ENCODE data around the gene PC. TPM values are rescaled to one million over a fixed set of nuclear protein-coding genes. Genes with fewer than 3 reads are reported as not detected.

PC gene
- total RNA-seq, 5 donors from 2014 or later (not counting 1 experiment from before 2014, with no cell fraction given) = 6.2 to 10.0 (median 7.4) TPM

DNA sequence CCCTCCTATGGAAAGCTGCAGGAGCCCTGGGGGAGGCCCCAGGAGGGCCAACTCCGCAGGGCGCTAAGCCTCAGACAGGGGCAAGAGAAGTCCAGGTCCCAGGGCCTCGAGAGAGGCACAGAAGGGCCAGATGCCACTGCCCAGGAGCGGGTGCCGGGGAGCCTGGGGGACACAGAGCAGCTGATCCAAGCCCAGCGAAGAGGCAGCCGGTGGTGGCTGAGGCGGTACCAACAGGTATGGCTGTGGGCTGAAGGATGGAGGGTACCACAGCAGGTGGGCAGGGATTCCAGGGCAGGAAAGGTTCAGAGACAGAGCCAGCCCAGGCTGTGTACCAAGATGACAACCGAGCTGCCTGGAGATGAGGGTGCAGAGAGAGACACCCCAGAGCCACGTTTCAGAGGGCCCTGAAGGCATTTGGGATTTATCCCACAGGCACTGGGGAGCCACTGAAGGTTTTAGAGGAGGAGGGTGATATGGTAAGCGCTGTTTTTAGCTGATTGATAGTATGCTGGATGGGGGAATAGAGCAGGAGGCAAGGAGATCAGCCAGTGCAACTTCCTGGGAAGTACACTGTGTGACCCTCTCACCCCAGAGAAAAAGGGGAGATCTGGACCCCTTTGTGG is 17.3 kb upstream of the PC start:
- no peaks in the 10 kb centered on the region for H3K36me3 ChIP-seq (ENCODE audit: control insufficient read depth in 2 of 2, extremely low read depth in 1 of 2, insufficient read depth in 1 of 2, low read length in 1 of 2)
- no peak overlapping the region for H3K4me3 Mint-ChIP-seq
- H3K4me1 Mint-ChIP-seq = peaks cover 0 to 3% (median 2%) of the 10 kb centered on the region in 3 donors
- ChIA-PET CTCF (no interaction called here), POLR2A (no interaction called here)
- no peaks in the 10 kb centered on the region for H3K9me3 ChIP-seq
- peaks cover 0 to 10% (median 3%) of the 10 kb centered on the region in 3 donors for H3K9me3 Mint-ChIP-seq
- no peak overlapping the region for H3K27ac ChIP-seq (ENCODE audit: low read length)
- no peak overlapping the region for H3K27ac Mint-ChIP-seq
- peaks cover 3 to 12% of the 10 kb centered on the region in 2 donors for H3K27me3 Mint-ChIP-seq
- ATAC-seq (replicated peaks in 1 of 4) = peak in 1 of 4 experiments; percentile 15
- H3K4me3 ChIP-seq (ENCODE audit: control insufficient read depth in 1 of 2, extremely low read depth in 1 of 2, low read length in 1 of 2) = no peak overlapping the region
- H3K4me1 ChIP-seq (ENCODE audit: control insufficient read depth in 1 of 2, extremely low read depth in 1 of 2, insufficient read depth in 2 of 2, low read length in 2 of 2) = no peaks in the 10 kb centered on the region
- DNase-seq = no peak
- WGBS (ENCODE audit: insufficient coverage) = 68% methylated on average over 9 of the region's 11 CpGs
- H3K27me3 ChIP-seq (replicated peaks in 1 of 2; ENCODE audit: control insufficient read depth in 2 of 2, extremely low read depth in 1 of 2, insufficient read depth in 2 of 2, low read length in 1 of 2) = peaks cover 0 to 31% of the 10 kb centered on the region in 2 experiments
- H3K36me3 Mint-ChIP-seq = no peaks in the 10 kb centered on the region

DNA sequence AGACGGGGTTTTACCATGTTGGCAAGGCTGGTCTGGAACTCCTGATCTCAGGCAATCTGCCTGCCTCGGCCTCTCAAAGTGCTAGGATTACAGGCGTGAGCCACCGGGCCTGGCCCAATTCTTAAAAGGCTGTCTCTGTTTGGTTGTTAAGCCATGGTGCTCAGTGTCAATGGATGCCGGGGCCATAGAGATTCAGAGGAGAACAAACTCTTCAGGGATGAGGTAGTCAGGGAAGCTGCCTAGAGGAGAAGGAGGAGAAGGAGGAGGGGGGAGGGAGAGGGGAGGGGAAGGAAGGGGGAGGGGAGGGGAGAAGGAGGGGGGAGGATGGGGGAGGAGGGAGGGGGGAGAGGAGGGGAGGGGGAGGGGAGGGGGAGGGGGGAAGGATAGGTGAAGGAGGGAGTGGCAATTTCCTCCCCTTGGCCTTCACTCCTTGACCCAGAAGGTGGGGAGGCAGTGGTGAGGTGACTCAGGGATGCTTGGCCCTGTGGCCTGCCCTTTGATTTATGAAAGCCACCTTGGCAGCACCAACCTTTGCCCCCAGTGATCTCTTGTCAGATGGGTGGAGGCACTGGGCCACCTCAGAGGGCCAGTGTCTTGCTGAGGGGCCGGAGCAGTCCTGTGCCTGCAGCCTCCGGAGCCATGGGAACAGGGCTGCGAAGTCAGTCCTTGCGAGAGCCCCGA is 16.7 kb upstream of the PC start, which contains the start of gene C11orf86:
Gene C11orf86 (plus strand): TSS at position 581 of the 681 bp plus-strand sequence. CDS start 59 bp downstream, at position 640.
- no peak within 1 kb of the TSS for H3K27ac Mint-ChIP-seq
- no peaks in the 10 kb centered on the region for H3K36me3 Mint-ChIP-seq
- ChIA-PET POLR2A (no interaction called here), CTCF (no interaction called here)
- WGBS (ENCODE audit: insufficient coverage) = 88% methylated on average over 9 of the region's 10 CpGs
- no peaks in the 10 kb centered on the region for H3K9me3 ChIP-seq
- no peak within 1 kb of the TSS for H3K27ac ChIP-seq (ENCODE audit: low read length)
- no peak for DNase-seq
- H3K27me3 Mint-ChIP-seq = peaks cover 3 to 12% of the 10 kb centered on the region in 2 donors
- peaks cover 0 to 31% of the 10 kb centered on the region in 2 experiments for H3K27me3 ChIP-seq (replicated peaks in 1 of 2; ENCODE audit: control insufficient read depth in 2 of 2, extremely low read depth in 1 of 2, insufficient read depth in 2 of 2, low read length in 1 of 2)
- H3K4me3 ChIP-seq (ENCODE audit: control insufficient read depth in 1 of 2, extremely low read depth in 1 of 2, low read length in 1 of 2) = no peak within 1 kb of the TSS
- peaks cover 0 to 3% (median 2%) of the 10 kb centered on the region in 3 donors for H3K4me1 Mint-ChIP-seq
- H3K4me1 ChIP-seq (ENCODE audit: control insufficient read depth in 1 of 2, extremely low read depth in 1 of 2, insufficient read depth in 2 of 2, low read length in 2 of 2) = no peaks in the 10 kb centered on the region
- no peaks in the 10 kb centered on the region for H3K36me3 ChIP-seq (ENCODE audit: control insufficient read depth in 2 of 2, extremely low read depth in 1 of 2, insufficient read depth in 1 of 2, low read length in 1 of 2)
- H3K9me3 Mint-ChIP-seq = peaks cover 0 to 10% (median 3%) of the 10 kb centered on the region in 3 donors
- H3K4me3 Mint-ChIP-seq = no peak within 1 kb of the TSS
- ATAC-seq (replicated peaks in 1 of 4) = no peak

DNA sequence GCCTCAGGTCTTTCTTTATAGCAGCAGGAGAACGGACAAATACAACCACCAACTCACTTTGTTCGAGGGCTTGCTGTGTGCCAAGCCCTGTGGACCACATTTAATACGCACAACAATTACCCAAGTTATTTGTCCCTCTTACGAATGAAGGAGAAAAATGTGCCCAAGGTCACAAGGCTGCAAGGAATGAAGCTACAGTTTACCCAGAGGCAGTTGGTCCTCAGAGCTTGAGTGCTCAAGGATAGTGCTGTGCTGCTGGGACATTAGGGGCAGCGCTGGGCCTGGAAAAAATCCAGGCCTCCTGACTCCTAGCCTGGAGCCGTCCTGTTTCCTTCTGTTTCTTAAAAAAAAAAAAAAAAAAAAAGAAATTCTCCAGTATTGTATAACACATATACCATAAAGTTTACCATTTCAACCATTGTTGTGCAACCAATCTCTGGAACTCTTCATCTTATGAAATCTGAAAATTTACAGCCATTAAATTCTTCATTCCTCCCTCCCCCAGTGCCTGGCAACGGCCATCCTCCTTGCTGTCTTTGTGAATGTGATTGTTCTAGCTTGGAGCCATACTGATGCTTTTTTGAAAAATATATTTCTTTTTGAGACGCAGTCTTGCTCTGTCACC is 15.9 kb upstream of the PC start:
- 86% methylated on average over 5 of the region's 8 CpGs for WGBS (ENCODE audit: insufficient coverage)
- H3K4me1 ChIP-seq (ENCODE audit: control insufficient read depth in 1 of 2, extremely low read depth in 1 of 2, insufficient read depth in 2 of 2, low read length in 2 of 2) = no peaks in the 10 kb centered on the region
- no peak overlapping the region for H3K4me3 Mint-ChIP-seq

DNA sequence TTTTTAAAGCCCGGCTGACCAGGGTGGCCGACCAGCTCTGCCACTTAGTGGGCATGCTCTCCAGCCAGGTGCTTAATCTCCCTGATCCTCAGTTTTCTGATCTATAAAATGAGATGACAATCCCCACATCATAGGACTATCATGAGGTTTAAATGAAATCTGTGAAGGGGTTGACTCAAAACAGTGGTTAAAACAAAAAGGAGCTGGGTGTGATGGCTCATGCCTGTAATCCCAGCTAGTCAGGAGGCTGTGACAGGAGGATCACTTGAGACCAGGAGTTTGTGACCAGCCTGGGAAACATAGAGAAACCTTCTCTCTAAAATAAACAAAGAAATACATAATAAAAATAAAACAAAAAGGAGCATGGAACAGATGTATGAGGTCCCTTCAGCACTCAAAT is 13.3 kb upstream of the PC start:
- Histone ChIP-seq H3K9me3 (no peaks in the 10 kb centered on the region), H3K27ac (ENCODE audit: low read length) (no peak overlapping the region), H3K27me3 (replicated peaks in 1 of 2; ENCODE audit: control insufficient read depth in 2 of 2, extremely low read depth in 1 of 2, insufficient read depth in 2 of 2, low read length in 1 of 2) (peaks cover 0 to 23% of the 10 kb centered on the region in 2 experiments), H3K4me3 (ENCODE audit: control insufficient read depth in 1 of 2, extremely low read depth in 1 of 2, low read length in 1 of 2) (no peak overlapping the region), H3K4me1 (ENCODE audit: control insufficient read depth in 1 of 2, extremely low read depth in 1 of 2, insufficient read depth in 2 of 2, low read length in 2 of 2) (no peaks in the 10 kb centered on the region), H3K36me3 (ENCODE audit: control insufficient read depth in 2 of 2, extremely low read depth in 1 of 2, insufficient read depth in 1 of 2, low read length in 1 of 2) (no peaks in the 10 kb centered on the region)
- ChIA-PET CTCF (no interaction called here), POLR2A (no interaction called here)
- Mint-ChIP-seq H3K36me3 (no peaks in the 10 kb centered on the region), H3K9me3 (no peaks in the 10 kb centered on the region), H3K4me3 (no peak overlapping the region), H3K27me3 (peaks cover 3 to 12% of the 10 kb centered on the region in 2 donors), H3K4me1 (peaks cover 2 to 7% (median 5%) of the 10 kb centered on the region in 3 donors), H3K27ac (no peak overlapping the region)
- WGBS (ENCODE audit: insufficient coverage) = no CpG with 5 or more reads among the region's 2 CpGs
- DNase-seq (no peak), ATAC-seq (replicated peaks in 1 of 4) (no peak)

More for the DNA sequence above, 15.9 kb upstream of the PC start:
- Histone ChIP-seq H3K4me3 (ENCODE audit: control insufficient read depth in 1 of 2, extremely low read depth in 1 of 2, low read length in 1 of 2) (no peak overlapping the region), H3K27me3 (replicated peaks in 1 of 2; ENCODE audit: control insufficient read depth in 2 of 2, extremely low read depth in 1 of 2, insufficient read depth in 2 of 2, low read length in 1 of 2) (peaks cover 0 to 31% of the 10 kb centered on the region in 2 experiments), H3K27ac (ENCODE audit: low read length) (no peak overlapping the region), H3K9me3 (no peaks in the 10 kb centered on the region), H3K36me3 (ENCODE audit: control insufficient read depth in 2 of 2, extremely low read depth in 1 of 2, insufficient read depth in 1 of 2, low read length in 1 of 2) (no peaks in the 10 kb centered on the region)
- peaks cover 0 to 3% (median 2%) of the 10 kb centered on the region in 3 donors for H3K4me1 Mint-ChIP-seq
- no peaks in the 10 kb centered on the region for H3K36me3 Mint-ChIP-seq
- CTCF ChIA-PET = no interaction called here
- DNase-seq (no peak), ATAC-seq (replicated peaks in 1 of 4) (no peak)
- peaks cover 0 to 4% (median 3%) of the 10 kb centered on the region in 3 donors for H3K9me3 Mint-ChIP-seq
- no peak overlapping the region for H3K27ac Mint-ChIP-seq
- POLR2A ChIA-PET = no interaction called here
- peaks cover 3 to 12% of the 10 kb centered on the region in 2 donors for H3K27me3 Mint-ChIP-seq

DNA sequence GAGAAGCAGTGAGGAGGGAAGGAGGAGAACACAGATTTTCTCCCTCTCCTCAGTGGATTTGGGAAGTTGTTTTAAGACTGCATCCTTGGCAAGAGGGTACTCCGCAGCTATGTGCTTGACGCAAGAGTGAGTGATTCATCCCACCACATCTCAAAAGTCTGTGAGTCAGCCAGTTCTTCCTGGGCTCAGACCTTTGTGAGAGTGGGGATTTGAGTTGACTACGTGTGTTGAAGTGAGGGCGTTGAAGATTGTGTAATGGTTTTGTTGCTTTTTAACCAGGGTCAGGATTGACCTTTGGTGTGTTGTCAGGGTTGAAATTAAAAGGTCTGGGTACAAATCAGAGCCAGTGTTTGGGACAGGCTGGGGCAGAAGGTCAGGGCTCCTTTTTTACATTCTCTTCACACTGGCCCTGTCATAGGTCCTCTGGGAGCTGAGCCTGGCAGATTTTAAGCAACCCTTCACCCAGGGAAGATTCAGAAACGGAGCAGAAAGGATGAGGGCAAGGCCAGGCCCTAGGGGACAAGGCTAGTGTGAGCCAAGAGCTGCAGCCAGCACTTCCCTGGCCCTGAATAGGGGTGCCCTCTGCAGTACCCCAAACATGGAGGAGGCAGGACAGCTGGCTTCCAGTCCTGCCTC is 12.7 kb upstream of the PC start:
- H3K4me3 Mint-ChIP-seq = no peak overlapping the region
- Histone ChIP-seq H3K27ac (ENCODE audit: low read length) (no peak overlapping the region), H3K4me1 (ENCODE audit: control insufficient read depth in 1 of 2, extremely low read depth in 1 of 2, insufficient read depth in 2 of 2, low read length in 2 of 2) (no peaks in the 10 kb centered on the region), H3K9me3 (no peaks in the 10 kb centered on the region), H3K4me3 (ENCODE audit: control insufficient read depth in 1 of 2, extremely low read depth in 1 of 2, low read length in 1 of 2) (no peak overlapping the region), H3K36me3 (ENCODE audit: control insufficient read depth in 2 of 2, extremely low read depth in 1 of 2, insufficient read depth in 1 of 2, low read length in 1 of 2) (no peaks in the 10 kb centered on the region), H3K27me3 (replicated peaks in 1 of 2; ENCODE audit: control insufficient read depth in 2 of 2, extremely low read depth in 1 of 2, insufficient read depth in 2 of 2, low read length in 1 of 2) (peaks cover 0 to 18% of the 10 kb centered on the region in 2 experiments)
- DNase-seq (peak in 1 of 35 experiments; percentile 16), ATAC-seq (replicated peaks in 1 of 4) (no peak)
- WGBS (ENCODE audit: insufficient coverage) = 31% methylated on average over 3 of the region's 5 CpGs
- ChIA-PET CTCF (no interaction called here), POLR2A (no interaction called here)
- H3K36me3 Mint-ChIP-seq = no peaks in the 10 kb centered on the region
- H3K27ac Mint-ChIP-seq = peak overlapping the region in 1 of 2 donors; percentile 23
- H3K27me3 Mint-ChIP-seq = peaks cover 6 to 17% of the 10 kb centered on the region in 2 donors
- peaks cover 2 to 11% (median 5%) of the 10 kb centered on the region in 3 donors for H3K4me1 Mint-ChIP-seq
- no peaks in the 10 kb centered on the region for H3K9me3 Mint-ChIP-seq

DNA sequence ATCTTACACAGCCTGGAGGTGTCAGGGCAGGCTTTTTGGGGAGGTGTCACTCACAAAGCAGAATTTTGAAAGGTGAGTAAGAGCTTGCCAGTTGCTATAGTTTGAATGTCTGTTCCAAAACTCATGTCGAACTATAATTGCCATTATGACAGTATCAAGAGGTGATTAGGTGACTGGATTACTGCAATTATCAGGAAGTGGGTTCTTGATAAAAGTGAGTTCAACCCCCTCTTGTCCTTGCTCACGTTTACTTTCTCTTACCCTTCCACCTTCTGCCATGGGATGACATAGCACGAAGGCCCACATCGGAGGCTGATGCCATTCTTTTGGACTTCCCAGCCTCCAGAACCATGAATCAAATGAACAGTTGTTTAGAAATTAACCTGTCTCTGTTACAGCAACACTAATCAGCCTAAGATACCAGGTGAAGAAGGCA is 12.2 kb upstream of the PC start:
- Histone ChIP-seq H3K27ac (ENCODE audit: low read length) (no peak overlapping the region), H3K9me3 (no peaks in the 10 kb centered on the region), H3K4me1 (ENCODE audit: control insufficient read depth in 1 of 2, extremely low read depth in 1 of 2, insufficient read depth in 2 of 2, low read length in 2 of 2) (no peaks in the 10 kb centered on the region), H3K27me3 (replicated peaks in 1 of 2; ENCODE audit: control insufficient read depth in 2 of 2, extremely low read depth in 1 of 2, insufficient read depth in 2 of 2, low read length in 1 of 2) (peaks cover 0 to 15% of the 10 kb centered on the region in 2 experiments), H3K36me3 (ENCODE audit: control insufficient read depth in 2 of 2, extremely low read depth in 1 of 2, insufficient read depth in 1 of 2, low read length in 1 of 2) (no peaks in the 10 kb centered on the region), H3K4me3 (ENCODE audit: control insufficient read depth in 1 of 2, extremely low read depth in 1 of 2, low read length in 1 of 2) (no peak overlapping the region)
- Mint-ChIP-seq H3K36me3 (no peaks in the 10 kb centered on the region), H3K4me1 (peaks cover 2 to 12% (median 5%) of the 10 kb centered on the region in 3 donors), H3K4me3 (no peak overlapping the region), H3K27me3 (peaks cover 8 to 14% of the 10 kb centered on the region in 2 donors), H3K27ac (no peak overlapping the region), H3K9me3 (no peaks in the 10 kb centered on the region)
- no peak for DNase-seq
- ChIA-PET CTCF (no interaction called here), POLR2A (no interaction called here)
- WGBS (ENCODE audit: insufficient coverage) = 93% methylated on average over 3 of the region's 4 CpGs
- ATAC-seq (replicated peaks in 1 of 4) = no peak
